ENCODE measurements around the gene COL13A1. TPM values are rescaled to one million over a fixed set of nuclear protein-coding genes. Genes with fewer than 3 reads are reported as not detected.

Gene COL13A1
- total RNA-seq, 4 donors from 2014 or later = 2.0 to 3.8 TPM; not detected in 2

GRCh38 chr10:69862882-69863530, 61.3 kb downstream of the COL13A1 start:
- H3K27ac ChIP-seq = no peak overlapping the region
- no peaks in the 10 kb centered on the region for H3K27me3 ChIP-seq
- H3K36me3 ChIP-seq = no peaks in the 10 kb centered on the region
- no peak overlapping the region for H3K4me3 ChIP-seq
- intact Hi-C loops (cut with DNase I) = no loop called here
- WGBS, 2 donors = 71 to 84% methylated on average over 11 to 14 of the region's 16 CpGs
- no peak for DNase-seq
- no peaks in the 10 kb centered on the region for H3K9me3 ChIP-seq
- H3K4me1 ChIP-seq = peaks cover 39 to 76% (median 54%) of the 10 kb centered on the region in 3 donors
- TF ChIP-seq POLR2A (IDR thresholded peaks at IDR 0.05) = no peak
- TF ChIP-seq, protein P1, sequence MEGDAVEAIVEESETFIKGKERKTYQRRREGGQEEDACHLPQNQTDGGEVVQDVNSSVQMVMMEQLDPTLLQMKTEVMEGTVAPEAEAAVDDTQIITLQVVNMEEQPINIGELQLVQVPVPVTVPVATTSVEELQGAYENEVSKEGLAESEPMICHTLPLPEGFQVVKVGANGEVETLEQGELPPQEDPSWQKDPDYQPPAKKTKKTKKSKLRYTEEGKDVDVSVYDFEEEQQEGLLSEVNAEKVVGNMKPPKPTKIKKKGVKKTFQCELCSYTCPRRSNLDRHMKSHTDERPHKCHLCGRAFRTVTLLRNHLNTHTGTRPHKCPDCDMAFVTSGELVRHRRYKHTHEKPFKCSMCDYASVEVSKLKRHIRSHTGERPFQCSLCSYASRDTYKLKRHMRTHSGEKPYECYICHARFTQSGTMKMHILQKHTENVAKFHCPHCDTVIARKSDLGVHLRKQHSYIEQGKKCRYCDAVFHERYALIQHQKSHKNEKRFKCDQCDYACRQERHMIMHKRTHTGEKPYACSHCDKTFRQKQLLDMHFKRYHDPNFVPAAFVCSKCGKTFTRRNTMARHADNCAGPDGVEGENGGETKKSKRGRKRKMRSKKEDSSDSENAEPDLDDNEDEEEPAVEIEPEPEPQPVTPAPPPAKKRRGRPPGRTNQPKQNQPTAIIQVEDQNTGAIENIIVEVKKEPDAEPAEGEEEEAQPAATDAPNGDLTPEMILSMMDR (IDR thresholded peaks at IDR 0.05) = no peak

DNA sequence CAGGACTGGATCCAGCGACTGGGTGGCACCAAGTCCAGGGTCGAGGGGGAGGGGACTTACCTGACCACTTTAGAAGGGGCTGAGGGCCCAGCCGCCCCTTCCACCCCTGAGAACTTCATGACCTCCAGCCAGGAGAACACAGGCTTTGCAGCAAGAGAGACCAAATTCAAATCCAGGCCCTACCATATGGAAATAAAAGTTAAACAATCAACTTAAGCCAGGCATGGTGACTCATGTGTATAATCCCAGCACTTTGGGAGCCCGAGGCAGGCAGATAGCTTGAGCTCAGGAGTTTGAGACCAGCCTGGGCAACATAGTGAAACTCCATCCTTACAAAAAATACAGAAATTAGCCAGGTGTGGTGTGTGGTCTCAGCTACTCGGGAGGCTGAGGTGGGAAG, 61.9 kb downstream of the COL13A1 start:
- no peak overlapping the region for H3K4me3 ChIP-seq
- TF ChIP-seq, protein P1 (IDR thresholded peaks at IDR 0.05) = no peak
- H3K27me3 ChIP-seq = no peaks in the 10 kb centered on the region
- H3K27ac ChIP-seq = no peak overlapping the region
- no peak for DNase-seq
- peaks cover 45 to 81% (median 58%) of the 10 kb centered on the region in 3 donors for H3K4me1 ChIP-seq
- WGBS, 2 donors = 23 to 46% methylated on average over 3 to 4 of the region's 5 CpGs
- H3K9me3 ChIP-seq = no peaks in the 10 kb centered on the region
- H3K36me3 ChIP-seq = no peaks in the 10 kb centered on the region
- intact Hi-C loops (cut with DNase I) = no loop called here

DNA sequence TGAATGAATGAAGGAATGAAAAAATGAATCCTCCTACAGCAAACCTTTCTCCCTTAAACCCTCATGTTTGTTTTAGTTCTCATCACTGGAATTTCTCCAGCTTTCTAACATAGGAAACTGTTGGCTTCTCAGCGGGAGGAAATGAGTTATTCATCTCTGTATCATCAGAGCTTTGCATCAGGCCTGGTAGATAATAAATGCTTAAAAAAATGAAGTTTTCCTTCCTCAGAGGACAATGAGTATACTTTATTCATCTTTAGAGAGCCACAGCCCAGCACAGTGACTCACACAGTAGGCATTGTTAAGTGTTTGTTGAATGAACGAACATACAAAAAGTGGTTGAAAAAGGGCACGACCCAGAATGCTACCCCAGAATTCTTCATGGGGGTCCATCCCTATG, 62.6 kb downstream of the COL13A1 start:
- intact Hi-C loops (cut with DNase I) = no loop called here
- peak overlapping the region in 2 of 4 donors; percentile 22 to 70 for H3K27ac ChIP-seq
- H3K4me1 ChIP-seq = peaks cover 45 to 89% (median 66%) of the 10 kb centered on the region in 3 donors
- WGBS, 2 donors = 24 to 32% methylated on average over 3 of the region's 3 CpGs
- H3K9me3 ChIP-seq = no peaks in the 10 kb centered on the region
- no peaks in the 10 kb centered on the region for H3K36me3 ChIP-seq
- no peak for DNase-seq
- H3K4me3 ChIP-seq = no peak overlapping the region
- TF ChIP-seq, protein P1 (IDR thresholded peaks at IDR 0.05) = no peak
- no peak for TF ChIP-seq POLR2A (IDR thresholded peaks at IDR 0.05)
- no peaks in the 10 kb centered on the region for H3K27me3 ChIP-seq

GRCh38 chr10:69865450-69865849, 63.7 kb downstream of the COL13A1 start:
- no peak for TF ChIP-seq POLR2A (IDR thresholded peaks at IDR 0.05)
- TF ChIP-seq, protein P1 (IDR thresholded peaks at IDR 0.05) = no peak

DNA sequence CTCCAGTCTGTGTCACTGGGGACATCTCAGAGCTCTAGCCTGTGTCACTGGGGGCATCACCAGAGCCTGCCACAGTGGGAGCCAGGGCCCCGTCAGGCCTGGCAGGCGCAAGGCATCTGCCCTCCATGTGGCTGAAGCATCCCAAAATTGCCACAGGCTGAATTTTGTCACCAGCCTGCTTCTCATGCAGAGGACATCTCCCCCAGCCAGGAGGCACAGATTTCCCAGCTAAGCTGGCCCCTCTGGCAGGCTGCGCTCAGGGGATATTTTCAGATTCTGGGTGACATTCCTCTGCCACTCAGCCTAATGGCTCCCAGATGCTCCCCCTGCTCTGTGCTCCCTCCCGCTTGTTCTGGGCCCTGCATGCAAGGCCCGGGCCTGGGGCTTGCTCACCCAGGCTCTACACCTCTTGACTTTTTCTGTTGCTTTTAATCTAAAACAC, 64.6 kb downstream of the COL13A1 start:
- Histone ChIP-seq H3K4me1 (peaks cover 45 to 87% (median 63%) of the 10 kb centered on the region in 3 donors), H3K27ac (peak overlapping the region; percentile 34 to 70 (median 56)), H3K36me3 (no peaks in the 10 kb centered on the region), H3K27me3 (no peaks in the 10 kb centered on the region), H3K9me3 (no peaks in the 10 kb centered on the region), H3K4me3 (no peak overlapping the region)
- WGBS, 2 donors = 66 to 80% methylated on average over 2 to 4 of the region's 5 CpGs
- no peak for DNase-seq
- TF ChIP-seq, protein P1 (IDR thresholded peaks at IDR 0.05) = no peak
- TF ChIP-seq POLR2A (IDR thresholded peaks at IDR 0.05) = no peak
- intact Hi-C loops (cut with DNase I) = no loop called here

More at GRCh38 chr10:69865450-69865849, 63.7 kb downstream of the COL13A1 start:
- no peak overlapping the region for H3K4me3 ChIP-seq
- no peaks in the 10 kb centered on the region for H3K9me3 ChIP-seq
- H3K27ac ChIP-seq = peak overlapping the region in 3 of 4 donors; percentile 22 to 70 (median 51)
- intact Hi-C loops (cut with DNase I) = no loop called here
- DNase-seq = no peak
- 20 to 63% methylated on average over 1 of the region's 1 CpG for WGBS, 2 donors
- H3K27me3 ChIP-seq = no peaks in the 10 kb centered on the region
- peaks cover 45 to 95% (median 66%) of the 10 kb centered on the region in 3 donors for H3K4me1 ChIP-seq
- H3K36me3 ChIP-seq = no peaks in the 10 kb centered on the region

Data from esophagus squamous epithelium (tissue), 5 donors.